Liver (tissue), 3 donors: ENCODE results near the gene CIB1.

ENCODE experiments used
- CTCF ChIP-seq: fragments of 150-350 bp; IDR thresholded peaks from 2 replicates; pipeline ENCODE4 v1.5.1; 2017; ENCODE audit warnings: improper control_type of control experiment, low read depth, low read length; ENCODE audit not compliant: missing input control
- FOXA1 ChIP-seq: IDR thresholded peaks from 2 replicates; pipeline ENCODE4 v1.6.1; 2016; ENCODE audit warnings: antibody characterized with exemption
- MAX ChIP-seq: IDR thresholded peaks from 2 replicates; pipeline ENCODE4 v1.6.1; 2016; ENCODE audit warnings: antibody characterized with exemption
- RAD21 ChIP-seq, 2 donors: IDR thresholded peaks; 2 replicates each; pipeline ENCODE4 v1.6.1; 2016; ENCODE audit warnings: antibody characterized with exemption in 2 of 2, mild to moderate bottlenecking in 2 of 2
- RXRA ChIP-seq, 2 donors: IDR thresholded peaks; 2 replicates each; pipeline ENCODE4 v1.6.1; 2017 to 2018; ENCODE audit warnings: antibody characterized with exemption in 2 of 2, mild to moderate bottlenecking in 1 of 2
- SP1 ChIP-seq: IDR thresholded peaks from 2 replicates; pipeline ENCODE4 v1.6.1; 2018; ENCODE audit warnings: antibody characterized with exemption, mild to moderate bottlenecking
- donor health status: healthy.
- donor health status: healthy.

- TF ChIP-seq MAX (no peak), FOXA1 (no peak), CTCF (peak; percentile 44), RAD21 (IDR thresholded peaks at IDR 0.05) (peak; percentile 62 to 82), SP1 (no peak), RXRA (IDR thresholded peaks at IDR 0.05) (no peak)
Observed at GRCh38 chr15:90219421-90220141, 14.2 kb downstream of the CIB1 start.
